Gastrocnemius medialis (tissue), 4 donors: Measurements from ENCODE around the gene TMEM132E. TPM values are rescaled to one million over a fixed set of nuclear protein-coding genes. Genes with fewer than 3 reads are reported as not detected.

Source experiments
- ATAC-seq, 2 donors: fragments of 150-250 bp; one replicate each; pipeline ENCODE4 v1.9.1; 2016
- DNase-seq, 2 donors: peaks; one replicate each; pipeline ENCODE4 v3.0.0-alpha.2; 2019
- H3K27ac ChIP-seq, 4 donors: fragments of 200-600 bp; sonication (generic); 1 replicate in 1 of 4; 2 replicates in 3 of 4; pipeline ENCODE4 v1.5.1; 2016 to 2018; ENCODE audit warnings: mild to moderate bottlenecking in 2 of 4, moderate library complexity in 1 of 4
- H3K27me3 ChIP-seq, 3 donors: fragments of 200-600 bp; sonication (generic) in 2 of 3; 1 replicate in 1 of 3; 2 replicates in 2 of 3; pipeline versions ENCODE4 v1.5.1 to v1.6.0; 2016 to 2019; ENCODE audit warnings: mild to moderate bottlenecking in 1 of 3, moderate library complexity in 1 of 3
- H3K36me3 ChIP-seq, 2 donors: fragments of 200-600 bp; sonication (generic) in 1 of 2; one replicate each; pipeline ENCODE4 v1.5.1; 2017 to 2018
- H3K4me1 ChIP-seq, 2 donors: fragments of 200-600 bp; sonication (generic) in 1 of 2; one replicate each; pipeline ENCODE4 v1.5.1; 2016 to 2017; ENCODE audit warnings: mild to moderate bottlenecking in 2 of 2
- H3K4me3 ChIP-seq, 4 donors: fragments of 200-600 bp; sonication (generic) in 3 of 4; 1 replicate in 1 of 4; 2 replicates in 3 of 4; pipeline ENCODE4 v1.5.1; 2016 to 2019; ENCODE audit warnings: mild to moderate bottlenecking in 2 of 4
- H3K9me3 ChIP-seq, 3 donors: fragments of 200-600 bp; sonication (generic) in 2 of 3; 1 replicate in 1 of 3; 2 replicates in 2 of 3; pipeline ENCODE4 v1.5.1; 2016 to 2019
- POLR2A ChIP-seq, 2 donors: fragments of 450-650 bp; IDR thresholded peaks; one replicate each; pipeline ENCODE4 v1.6.1; 2017; ENCODE audit warnings: antibody characterized with exemption in 2 of 2, mild to moderate bottlenecking in 2 of 2, moderate library complexity in 2 of 2
- in situ Hi-C, 4 donors: fragments of 200-750 bp; cut with MboI; loops; one replicate each; pipeline versions ENCODE4 v1.15.0 to v1.8.0; 2017; ENCODE audit warnings: low sequenced_read_pairs in 4 of 4
- intact Hi-C: fragments of 100-400 bp; cut with DNase I; formaldehyde crosslinking; loops from one replicate; pipeline ENCODE4 v1.15.1; 2023; ENCODE audit warnings: low total_unique reads
- total RNA-seq, 4 donors: library from RNA; depleted of rRNA; stranded (reverse); fragments of >200 nt; gene quantifications; one replicate each; pipeline versions ENCODE4 v1.1.0 to v1.2.3, GENCODE V29; 2016
- TF ChIP-seq, protein P1 (sequence below), 5 experiments: fragments of 450-650 bp in 3 of 5; fragments of 200-600 bp in 2 of 5; sonication (generic) in 2 of 5; IDR thresholded peaks in 4 of 5; conservative IDR thresholded peaks in 1 of 5; 1 replicate in 4 of 5; 2 replicates in 1 of 5; pipeline ENCODE4 v1.5.1; 2016 to 2019; ENCODE audit warnings: antibody characterized with exemption in 5 of 5, mild to moderate bottlenecking in 3 of 5, moderate library complexity in 3 of 5

Gene TMEM132E
- total RNA-seq, 4 donors from 2014 or later: not detected

- in situ Hi-C loops: loop anchor here in 1 of 4 donors (25.0 kb wide), 1 partner anchor 157 kb away; no protein-coding TSS in a partner anchor
These were observed 750 bp downstream of the TMEM132E start for GRCh38 chr17:34579979-34580684.

GRCh38 chr17:34580685-34581445 lies 1.5 kb downstream of the TMEM132E start:
- DNase-seq (no peak), ATAC-seq (no peak)
- Histone ChIP-seq H3K27me3 (peaks cover 57 to 73% (median 73%) of the 10 kb centered on the region in 3 donors), H3K4me1 (peaks cover 19 to 28% of the 10 kb centered on the region in 2 donors), H3K4me3 (peak overlapping the region; percentile 57 to 76 (median 61)), H3K27ac (no peak overlapping the region), H3K9me3 (no peaks in the 10 kb centered on the region), H3K36me3 (no peaks in the 10 kb centered on the region)
- intact Hi-C loops: no loop called here
- TF ChIP-seq POLR2A (IDR thresholded peaks at IDR 0.05): no peak
- TF ChIP-seq, protein P1, sequence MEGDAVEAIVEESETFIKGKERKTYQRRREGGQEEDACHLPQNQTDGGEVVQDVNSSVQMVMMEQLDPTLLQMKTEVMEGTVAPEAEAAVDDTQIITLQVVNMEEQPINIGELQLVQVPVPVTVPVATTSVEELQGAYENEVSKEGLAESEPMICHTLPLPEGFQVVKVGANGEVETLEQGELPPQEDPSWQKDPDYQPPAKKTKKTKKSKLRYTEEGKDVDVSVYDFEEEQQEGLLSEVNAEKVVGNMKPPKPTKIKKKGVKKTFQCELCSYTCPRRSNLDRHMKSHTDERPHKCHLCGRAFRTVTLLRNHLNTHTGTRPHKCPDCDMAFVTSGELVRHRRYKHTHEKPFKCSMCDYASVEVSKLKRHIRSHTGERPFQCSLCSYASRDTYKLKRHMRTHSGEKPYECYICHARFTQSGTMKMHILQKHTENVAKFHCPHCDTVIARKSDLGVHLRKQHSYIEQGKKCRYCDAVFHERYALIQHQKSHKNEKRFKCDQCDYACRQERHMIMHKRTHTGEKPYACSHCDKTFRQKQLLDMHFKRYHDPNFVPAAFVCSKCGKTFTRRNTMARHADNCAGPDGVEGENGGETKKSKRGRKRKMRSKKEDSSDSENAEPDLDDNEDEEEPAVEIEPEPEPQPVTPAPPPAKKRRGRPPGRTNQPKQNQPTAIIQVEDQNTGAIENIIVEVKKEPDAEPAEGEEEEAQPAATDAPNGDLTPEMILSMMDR (IDR thresholded peaks at IDR 0.05 in 4 of 5, conservative IDR thresholded peaks at IDR 0.05 in 1 of 5): no peak
- in situ Hi-C loops: loop anchor here in 1 of 4 donors (25.0 kb wide), 1 partner anchor 156 kb away; no protein-coding TSS in a partner anchor

More at GRCh38 chr17:34579979-34580684, 750 bp downstream of the TMEM132E start:
- Histone ChIP-seq H3K27ac (no peak overlapping the region), H3K9me3 (no peaks in the 10 kb centered on the region), H3K27me3 (peaks cover 62 to 73% (median 73%) of the 10 kb centered on the region in 3 donors), H3K36me3 (no peaks in the 10 kb centered on the region), H3K4me1 (peaks cover 19 to 28% of the 10 kb centered on the region in 2 donors), H3K4me3 (peak overlapping the region; percentile 57 to 76 (median 61))
- ATAC-seq (no peak), DNase-seq (no peak)
- intact Hi-C loops: no loop called here
- TF ChIP-seq, protein P1 (IDR thresholded peaks at IDR 0.05 in 4 of 5, conservative IDR thresholded peaks at IDR 0.05 in 1 of 5): no peak
- no peak for TF ChIP-seq POLR2A (IDR thresholded peaks at IDR 0.05)

DNA sequence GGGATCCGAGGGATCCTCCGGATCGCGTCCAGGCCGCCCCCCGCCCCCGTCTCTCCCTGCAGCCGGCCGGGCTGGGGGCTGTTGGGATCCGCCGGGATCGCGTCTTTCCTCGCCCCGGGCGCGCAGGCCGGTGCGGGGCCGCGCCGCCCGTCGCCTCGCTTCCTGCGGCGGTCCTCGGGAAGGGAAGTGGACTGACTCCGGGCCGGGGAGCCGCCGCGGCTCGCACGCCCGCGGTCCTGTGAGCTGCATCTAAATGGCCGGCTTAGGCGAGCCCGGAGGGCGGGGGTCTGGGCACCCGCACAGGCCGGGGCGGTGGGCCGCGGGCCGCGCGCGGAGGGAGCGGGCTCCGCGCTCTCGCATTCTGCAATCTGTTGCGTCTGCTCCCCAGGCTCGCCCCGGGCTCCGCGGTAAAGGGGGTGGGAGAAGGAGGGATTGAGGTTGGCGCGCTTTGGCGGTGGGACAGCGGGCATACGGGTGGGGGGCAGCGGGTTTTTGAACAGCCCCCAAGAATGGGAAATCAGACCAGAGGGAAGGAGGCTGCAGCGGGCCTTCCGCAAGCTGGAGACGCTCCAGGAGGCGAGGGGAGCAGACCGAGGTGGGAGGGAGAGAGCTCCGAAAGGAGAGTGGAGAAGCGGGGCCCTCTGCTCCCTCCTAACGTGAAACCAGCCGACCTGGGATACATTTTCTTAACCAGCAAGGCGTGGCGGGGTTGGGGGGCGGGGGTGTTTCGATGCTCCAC lies 2.2 kb downstream of the TMEM132E start:
- peaks cover 19 to 28% of the 10 kb centered on the region in 2 donors for H3K4me1 ChIP-seq
- no peak for TF ChIP-seq POLR2A (IDR thresholded peaks at IDR 0.05)
- TF ChIP-seq, protein P1 (IDR thresholded peaks at IDR 0.05 in 4 of 5, conservative IDR thresholded peaks at IDR 0.05 in 1 of 5): no peak
- H3K9me3 ChIP-seq: no peaks in the 10 kb centered on the region
- peaks cover 52 to 72% (median 71%) of the 10 kb centered on the region in 3 donors for H3K27me3 ChIP-seq
- ATAC-seq (no peak), DNase-seq (no peak)
- in situ Hi-C loops: loop anchor here in 1 of 4 donors (25.0 kb wide), 1 partner anchor 156 kb away; no protein-coding TSS in a partner anchor
- H3K27ac ChIP-seq: no peak overlapping the region
- intact Hi-C loops: no loop called here
- peak overlapping the region; percentile 57 to 76 (median 61) for H3K4me3 ChIP-seq
- no peaks in the 10 kb centered on the region for H3K36me3 ChIP-seq

- in situ Hi-C loops: loop anchor here in 1 of 4 donors (25.0 kb wide), 1 partner anchor 155 kb away; no protein-coding TSS in a partner anchor
- intact Hi-C loops: no loop called here
- H3K27me3 ChIP-seq: peaks cover 52 to 65% (median 64%) of the 10 kb centered on the region in 3 donors
These were observed 3.0 kb downstream of the TMEM132E start for GRCh38 chr17:34582185-34582900.

More at GRCh38 chr17:34582185-34582900, 3.0 kb downstream of the TMEM132E start:
- TF ChIP-seq, protein P1 (IDR thresholded peaks at IDR 0.05 in 4 of 5, conservative IDR thresholded peaks at IDR 0.05 in 1 of 5): no peak
- no peak for TF ChIP-seq POLR2A (IDR thresholded peaks at IDR 0.05)
- H3K4me3 ChIP-seq: no peak overlapping the region
- ATAC-seq: no peak
- H3K9me3 ChIP-seq: no peaks in the 10 kb centered on the region
- DNase-seq: no peak
- no peaks in the 10 kb centered on the region for H3K36me3 ChIP-seq
- H3K27ac ChIP-seq: no peak overlapping the region
- peaks cover 19 to 28% of the 10 kb centered on the region in 2 donors for H3K4me1 ChIP-seq
